SK-N-SH (cell line): Measurements from ENCODE around the gene SCUBE3.

Experiments used
- FOXJ3 ChIP-seq: sonication (generic); formaldehyde crosslinking; IDR thresholded peaks from 2 replicates; pipeline ENCODE4 v1.5.1; 2020; ENCODE audit warnings: mild to moderate bottlenecking, missing genetic modification reagents
- MAX ChIP-seq: IDR thresholded peaks from 2 replicates; pipeline ENCODE4 v1.4.0; 2012; ENCODE audit warnings: low read depth
- MXI1 ChIP-seq: IDR thresholded peaks from 2 replicates; pipeline ENCODE4 v1.6.1; 2012; ENCODE audit warnings: mild to moderate bottlenecking, low read depth, low read length, improper control_type of control experiment
- RAD21 ChIP-seq: IDR thresholded peaks from 2 replicates; pipeline ENCODE4 v1.6.1; 2012; ENCODE audit warnings: mild to moderate bottlenecking, low read length
- TEAD4 ChIP-seq: IDR thresholded peaks from 2 replicates; pipeline ENCODE4 v1.4.0; 2012; ENCODE audit warnings: mild to moderate bottlenecking, borderline replicate concordance; ENCODE audit not compliant: insufficient read depth
- ZBTB33 ChIP-seq: IDR thresholded peaks from 2 replicates; pipeline ENCODE4 v1.4.0; 2012; ENCODE audit warnings: low read depth, borderline replicate concordance

- TF ChIP-seq TEAD4 (no peak), MAX (no peak), RAD21 (no peak), FOXJ3 (CRISPR knock-in tag) (no peak), ZBTB33 (no peak), MXI1 (no peak)
Measured at GRCh38 chr6:35166520-35166919, 47.2 kb upstream of the SCUBE3 start.
